ENCODE measurements around the gene MPEG1. TPM values are rescaled to one million over a fixed set of nuclear protein-coding genes. Genes with fewer than 3 reads are reported as not detected.

MPEG1 gene
- polyA plus RNA-seq, 1 experiment = not detected

- ChIA-PET CTCF (interaction anchor here (1.5 to 3.3 kb wide), 2 partner anchors 9 to 43 kb away, joined by 4 to 21 read pairs; partner anchors contain the start of gene DTX4), POLR2A (interaction anchor here (0.6 kb wide), 1 partner anchor 408 kb away, joined by 3 read pairs; no protein-coding TSS in a partner anchor)
- H3K27ac ChIP-seq (ENCODE audit: low read depth, low read length) = no peak overlapping the region
- no peaks in the 10 kb centered on the region for H3K9me3 ChIP-seq (ENCODE audit: control insufficient read depth, insufficient read depth, low read length)
- peaks cover 32% of the 10 kb centered on the region for H3K27me3 ChIP-seq (ENCODE audit: control insufficient read depth, insufficient read depth, low read length)
- TF ChIP-seq, protein P1, sequence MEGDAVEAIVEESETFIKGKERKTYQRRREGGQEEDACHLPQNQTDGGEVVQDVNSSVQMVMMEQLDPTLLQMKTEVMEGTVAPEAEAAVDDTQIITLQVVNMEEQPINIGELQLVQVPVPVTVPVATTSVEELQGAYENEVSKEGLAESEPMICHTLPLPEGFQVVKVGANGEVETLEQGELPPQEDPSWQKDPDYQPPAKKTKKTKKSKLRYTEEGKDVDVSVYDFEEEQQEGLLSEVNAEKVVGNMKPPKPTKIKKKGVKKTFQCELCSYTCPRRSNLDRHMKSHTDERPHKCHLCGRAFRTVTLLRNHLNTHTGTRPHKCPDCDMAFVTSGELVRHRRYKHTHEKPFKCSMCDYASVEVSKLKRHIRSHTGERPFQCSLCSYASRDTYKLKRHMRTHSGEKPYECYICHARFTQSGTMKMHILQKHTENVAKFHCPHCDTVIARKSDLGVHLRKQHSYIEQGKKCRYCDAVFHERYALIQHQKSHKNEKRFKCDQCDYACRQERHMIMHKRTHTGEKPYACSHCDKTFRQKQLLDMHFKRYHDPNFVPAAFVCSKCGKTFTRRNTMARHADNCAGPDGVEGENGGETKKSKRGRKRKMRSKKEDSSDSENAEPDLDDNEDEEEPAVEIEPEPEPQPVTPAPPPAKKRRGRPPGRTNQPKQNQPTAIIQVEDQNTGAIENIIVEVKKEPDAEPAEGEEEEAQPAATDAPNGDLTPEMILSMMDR (IDR thresholded peaks at IDR 0.05; ENCODE audit: low read depth, low read length) = no peak
- no peak overlapping the region for H3K4me3 ChIP-seq (ENCODE audit: low read depth, low read length)
- DNase-seq (ENCODE audit: low read depth, low spot score) = no peak
These were observed 1.6 kb upstream of the MPEG1 start for GRCh38 chr11:59214141-59214893.

DNA sequence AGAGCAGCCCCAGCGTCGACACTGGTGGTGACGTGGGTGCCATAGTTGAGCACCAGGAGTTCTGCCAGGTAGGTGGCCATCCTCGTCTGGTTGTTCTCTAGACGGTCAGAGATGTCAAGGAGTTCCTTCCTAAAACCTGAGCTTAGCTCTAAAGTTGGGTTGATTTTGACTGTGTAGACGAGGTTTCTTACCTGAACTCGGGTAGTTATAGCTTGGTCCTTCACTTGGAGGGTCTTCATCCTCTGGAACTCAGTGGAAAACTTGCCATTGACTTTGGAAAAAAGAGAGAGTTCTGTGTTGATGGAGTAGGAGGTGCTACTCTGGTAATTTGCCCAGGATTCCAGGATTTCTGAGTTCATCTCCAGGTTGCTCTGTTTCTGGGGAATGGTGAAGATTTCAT lies 505 bp downstream of the MPEG1 start:
- peaks cover 28% of the 10 kb centered on the region for H3K27me3 ChIP-seq (ENCODE audit: control insufficient read depth, insufficient read depth, low read length)
- H3K27ac ChIP-seq (ENCODE audit: low read depth, low read length) = no peak overlapping the region
- TF ChIP-seq, protein P1 (IDR thresholded peaks at IDR 0.05; ENCODE audit: low read depth, low read length) = no peak
- H3K4me3 ChIP-seq (ENCODE audit: low read depth, low read length) = no peak overlapping the region
- ChIA-PET POLR2A (no interaction called here), CTCF (interaction anchor here (1.6 to 9.0 kb wide), 3 partner anchors 9 to 41 kb away, joined by 3 to 108 read pairs (median 21); partner anchors contain the start of gene DTX4)
- DNase-seq (ENCODE audit: low read depth, low spot score) = no peak
- H3K9me3 ChIP-seq (ENCODE audit: control insufficient read depth, insufficient read depth, low read length) = no peaks in the 10 kb centered on the region

DNA sequence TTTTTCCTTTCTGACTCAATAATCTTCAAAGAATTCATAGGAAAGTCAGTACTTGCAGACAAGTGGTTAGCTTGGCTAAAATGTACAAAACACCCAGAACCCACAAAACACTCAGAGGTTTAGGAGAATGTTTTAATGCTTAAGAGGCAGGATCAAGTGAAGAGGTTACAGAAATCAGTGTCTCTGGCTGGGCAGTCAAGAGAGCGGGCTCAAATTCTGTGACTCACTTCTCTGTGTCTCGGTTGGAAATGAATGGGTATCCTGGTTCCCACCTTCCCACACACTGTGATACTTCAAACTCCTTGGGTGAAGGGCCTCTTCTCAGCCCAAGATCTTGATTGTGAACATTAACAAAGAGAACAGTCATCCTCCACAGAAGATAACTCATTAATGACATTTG lies 3.8 kb downstream of the MPEG1 start:
- Histone ChIP-seq H3K27me3 (ENCODE audit: control insufficient read depth, insufficient read depth, low read length) (peaks cover 35% of the 10 kb centered on the region), H3K9me3 (ENCODE audit: control insufficient read depth, insufficient read depth, low read length) (peaks cover 3% of the 10 kb centered on the region; the same call in 1 of the 2 replicates), H3K27ac (ENCODE audit: low read depth, low read length) (no peak overlapping the region), H3K4me3 (ENCODE audit: low read depth, low read length) (no peak overlapping the region)
- ChIA-PET CTCF (interaction anchor here (0.9 to 9.0 kb wide), 8 partner anchors 11 to 283 kb away, joined by 3 to 108 read pairs (median 4); partner anchors contain the start of gene DTX4), POLR2A (interaction anchor here (0.9 kb wide), 1 partner anchor 37 kb away, joined by 3 read pairs; the partner anchor contains the start of gene DTX4)
- DNase-seq (ENCODE audit: low read depth, low spot score) = no peak
- TF ChIP-seq, protein P1 (IDR thresholded peaks at IDR 0.05; ENCODE audit: low read depth, low read length) = no peak

GRCh38 chr11:59207988-59208451 lies 4.7 kb downstream of the MPEG1 start:
- TF ChIP-seq, protein P1 (IDR thresholded peaks at IDR 0.05; ENCODE audit: low read depth, low read length) = peak; percentile 75
- Histone ChIP-seq H3K27ac (ENCODE audit: low read depth, low read length) (no peak overlapping the region), H3K27me3 (ENCODE audit: control insufficient read depth, insufficient read depth, low read length) (peaks cover 30% of the 10 kb centered on the region), H3K9me3 (ENCODE audit: control insufficient read depth, insufficient read depth, low read length) (peaks cover 3% of the 10 kb centered on the region; the same call in 1 of the 2 replicates), H3K4me3 (ENCODE audit: low read depth, low read length) (no peak overlapping the region)
- DNase-seq (ENCODE audit: low read depth, low spot score) = peak; percentile 43
- CTCF ChIA-PET = interaction anchor here (0.9 to 10.5 kb wide), 8 partner anchors 10 to 282 kb away, joined by 3 to 123 read pairs (median 25); partner anchors contain the start of gene DTX4
- POLR2A ChIA-PET = interaction anchor here (0.9 kb wide), 1 partner anchor 36 kb away, joined by 3 read pairs; the partner anchor contains the start of gene DTX4

DNA sequence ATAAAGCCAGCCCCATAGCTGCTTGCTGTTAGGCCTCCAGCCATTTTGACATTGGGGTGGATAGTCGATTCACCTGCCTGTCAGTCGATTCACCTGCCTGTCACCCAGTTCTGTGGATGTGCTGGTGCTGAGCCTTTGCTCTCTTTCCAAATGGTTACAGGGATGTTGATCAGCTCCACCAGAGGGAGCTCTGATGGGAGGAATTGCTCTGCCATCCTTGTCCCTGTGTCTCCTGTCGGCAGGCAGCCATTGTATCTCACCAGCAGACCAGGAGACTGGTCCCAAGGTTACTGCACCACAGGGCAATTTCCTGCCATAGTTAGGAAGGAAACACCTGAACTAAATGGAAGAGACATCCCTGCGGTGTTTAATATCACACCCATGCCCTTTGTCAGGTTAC lies 6.1 kb downstream of the MPEG1 start:
- peaks cover 19% of the 10 kb centered on the region for H3K27me3 ChIP-seq (ENCODE audit: control insufficient read depth, insufficient read depth, low read length)
- no peak overlapping the region for H3K27ac ChIP-seq (ENCODE audit: low read depth, low read length)
- peaks cover 3% of the 10 kb centered on the region; the same call in 1 of the 2 replicates for H3K9me3 ChIP-seq (ENCODE audit: control insufficient read depth, insufficient read depth, low read length)
- CTCF ChIA-PET = interaction anchor here (0.7 to 10.5 kb wide), 18 partner anchors 8 to 224 kb away, joined by 3 to 123 read pairs (median 6); partner anchors contain the start of gene DTX4
- TF ChIP-seq, protein P1 (IDR thresholded peaks at IDR 0.05; ENCODE audit: low read depth, low read length) = peak; percentile 68
- no peak for DNase-seq (ENCODE audit: low read depth, low spot score)
- H3K4me3 ChIP-seq (ENCODE audit: low read depth, low read length) = no peak overlapping the region
- POLR2A ChIA-PET = no interaction called here
